Stimulated activated naive CD8-positive, alpha-beta T cell treated with anti-CD3 and anti-CD28 coated beads, Interleukin-15, Interleukin-2, amounts not matched to agents 100 ng/mL and 50 ng/mL, for 24 hours (primary cell): ENCODE data around the gene TSPAN15.
"Not testable (repeated sequence)": the region's sequence is repeated elsewhere in the genome, so short reads cannot be mapped to it uniquely, and the experiment has no call there.

Experiments used
- H3K27ac Mint-ChIP-seq: one replicate; pipeline ENCODE4 v1.8.0; 2021; ENCODE audit warnings: mild to moderate bottlenecking, mixed read lengths
- H3K27me3 Mint-ChIP-seq: one replicate; pipeline ENCODE4 v1.8.0; 2021; ENCODE audit warnings: mixed read lengths
- H3K36me3 Mint-ChIP-seq: one replicate; pipeline ENCODE4 v1.8.0; 2021; ENCODE audit warnings: low read depth, mixed read lengths
- H3K4me1 Mint-ChIP-seq: one replicate; pipeline ENCODE4 v1.8.0; 2021; ENCODE audit warnings: low read depth, mixed read lengths
- H3K4me3 Mint-ChIP-seq: one replicate; pipeline ENCODE4 v1.8.0; 2021; ENCODE audit warnings: mild to moderate bottlenecking, mixed read lengths
- H3K9me3 Mint-ChIP-seq: one replicate; pipeline ENCODE4 v1.8.0; 2021; ENCODE audit warnings: mixed read lengths

The TSPAN15 gene

DNA sequence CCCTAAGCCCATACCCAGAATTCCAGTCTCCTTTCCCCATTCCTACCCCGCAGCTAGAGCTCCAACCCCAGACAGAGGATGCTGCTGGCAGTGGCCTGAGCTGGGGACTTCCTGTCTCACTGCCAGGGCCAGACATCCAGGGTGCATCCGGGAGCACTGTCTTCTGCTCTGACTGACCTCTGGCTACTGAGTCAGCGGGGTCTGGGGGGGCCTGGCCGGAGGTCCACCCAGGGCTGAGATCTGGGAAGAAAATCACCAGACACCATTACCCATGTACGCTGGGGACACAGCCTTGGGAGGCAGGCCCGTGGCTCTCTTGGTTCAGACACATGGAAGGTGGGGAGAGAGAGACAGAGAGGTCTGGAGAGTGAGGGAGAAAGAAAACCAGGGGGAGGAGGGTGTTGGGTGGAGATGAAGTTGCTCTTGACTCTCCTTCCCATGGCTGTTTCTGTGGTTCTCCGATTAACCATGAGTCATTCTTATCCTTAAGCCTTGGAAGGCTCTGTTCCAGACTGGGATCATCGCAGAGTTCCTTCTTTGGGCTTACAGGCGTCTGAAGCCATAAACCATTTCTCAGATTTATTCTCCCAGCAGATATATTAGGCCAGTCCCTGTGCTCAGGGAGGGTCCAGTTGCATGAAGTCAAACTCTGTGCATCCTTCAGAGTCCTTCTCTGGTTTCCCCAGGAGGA, 23.6 kb downstream of the TSPAN15 start:
- Mint-ChIP-seq H3K9me3 (no peaks in the 10 kb centered on the region), H3K4me1 (no peaks in the 10 kb centered on the region), H3K4me3 (no peak overlapping the region), H3K36me3 (no peaks in the 10 kb centered on the region), H3K27me3 (no peaks in the 10 kb centered on the region), H3K27ac (no peak overlapping the region)

- no peak overlapping the region for H3K4me3 Mint-ChIP-seq
- no peaks in the 10 kb centered on the region for H3K9me3 Mint-ChIP-seq
- no peaks in the 10 kb centered on the region for H3K27me3 Mint-ChIP-seq
- no peaks in the 10 kb centered on the region for H3K4me1 Mint-ChIP-seq
- H3K36me3 Mint-ChIP-seq, result no peaks in the 10 kb centered on the region
- no peak overlapping the region for H3K27ac Mint-ChIP-seq
Observed at GRCh38 chr10:69475433-69475830, 24.2 kb downstream of the TSPAN15 start.

DNA sequence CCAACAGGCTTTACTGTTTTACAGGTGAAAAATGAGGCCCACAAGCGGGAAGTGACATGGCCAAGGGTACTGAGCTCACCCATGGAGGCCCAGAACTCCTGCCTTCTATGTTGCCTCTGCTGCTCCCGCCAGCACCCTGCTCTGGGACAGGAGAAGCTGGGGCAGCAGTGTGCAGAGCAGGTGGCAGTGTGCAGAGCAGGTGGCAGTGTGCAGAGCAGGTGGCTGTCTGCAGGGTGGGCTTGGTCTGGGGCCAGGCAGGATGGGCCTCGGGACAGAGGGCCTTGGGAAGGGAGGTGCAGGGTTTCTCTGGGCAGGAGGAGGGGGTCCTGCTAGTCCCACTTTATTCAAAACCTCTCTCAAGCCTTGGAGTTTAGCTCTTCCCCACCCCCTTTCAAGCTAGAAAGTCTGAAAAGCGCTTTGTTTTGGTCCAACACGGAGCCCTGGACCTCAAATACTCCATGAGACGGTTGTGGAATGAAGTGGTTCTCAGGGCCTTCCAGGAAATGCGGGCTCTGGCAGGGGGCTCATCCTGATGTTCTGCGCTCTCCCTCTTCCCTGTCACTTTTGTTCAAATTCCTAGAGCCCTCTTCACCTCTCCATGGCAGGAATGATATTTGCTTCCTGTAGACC, 26.8 kb downstream of the TSPAN15 start:
- Mint-ChIP-seq H3K9me3 (no peaks in the 10 kb centered on the region), H3K27ac (no peak overlapping the region), H3K27me3 (no peaks in the 10 kb centered on the region), H3K4me3 (no peak overlapping the region), H3K4me1 (no peaks in the 10 kb centered on the region), H3K36me3 (no peaks in the 10 kb centered on the region)

- Mint-ChIP-seq H3K27ac (no peak overlapping the region), H3K9me3 (no peaks in the 10 kb centered on the region), H3K4me1 (no peaks in the 10 kb centered on the region), H3K27me3 (no peaks in the 10 kb centered on the region), H3K4me3 (no peak overlapping the region), H3K36me3 (no peaks in the 10 kb centered on the region)
Observed at GRCh38 chr10:69479240-69480067, 28.2 kb downstream of the TSPAN15 start.

GRCh38 chr10:69480068-69480412, 28.8 kb downstream of the TSPAN15 start:
- Mint-ChIP-seq H3K27me3 (no peaks in the 10 kb centered on the region), H3K4me3 (no peak overlapping the region), H3K27ac (no peak overlapping the region), H3K36me3 (no peaks in the 10 kb centered on the region), H3K9me3 (no peaks in the 10 kb centered on the region), H3K4me1 (no peaks in the 10 kb centered on the region)

DNA sequence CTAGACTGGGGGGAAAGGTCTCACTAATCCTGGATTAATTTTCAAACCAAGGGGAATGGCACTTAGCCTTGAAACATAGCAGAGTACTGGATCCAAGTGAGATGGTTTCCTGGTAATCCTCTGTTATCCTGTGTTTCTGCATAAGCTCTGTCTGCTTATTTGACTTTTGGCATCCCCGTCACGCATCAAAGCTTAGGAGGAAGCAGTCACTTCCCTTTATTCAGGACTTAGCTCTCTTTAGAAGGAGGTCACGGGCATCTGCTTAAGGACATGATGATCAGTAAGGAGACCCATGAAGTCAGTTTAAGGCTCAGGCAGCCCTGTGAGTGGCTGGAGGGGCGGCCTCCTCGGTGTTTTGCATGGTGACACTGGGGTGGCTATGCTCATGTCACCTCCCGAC, 30.0 kb downstream of the TSPAN15 start:
- Mint-ChIP-seq H3K36me3 (no peaks in the 10 kb centered on the region), H3K9me3 (no peaks in the 10 kb centered on the region), H3K4me3 (no peak overlapping the region), H3K27ac (no peak overlapping the region), H3K27me3 (no peaks in the 10 kb centered on the region), H3K4me1 (no peaks in the 10 kb centered on the region)

DNA sequence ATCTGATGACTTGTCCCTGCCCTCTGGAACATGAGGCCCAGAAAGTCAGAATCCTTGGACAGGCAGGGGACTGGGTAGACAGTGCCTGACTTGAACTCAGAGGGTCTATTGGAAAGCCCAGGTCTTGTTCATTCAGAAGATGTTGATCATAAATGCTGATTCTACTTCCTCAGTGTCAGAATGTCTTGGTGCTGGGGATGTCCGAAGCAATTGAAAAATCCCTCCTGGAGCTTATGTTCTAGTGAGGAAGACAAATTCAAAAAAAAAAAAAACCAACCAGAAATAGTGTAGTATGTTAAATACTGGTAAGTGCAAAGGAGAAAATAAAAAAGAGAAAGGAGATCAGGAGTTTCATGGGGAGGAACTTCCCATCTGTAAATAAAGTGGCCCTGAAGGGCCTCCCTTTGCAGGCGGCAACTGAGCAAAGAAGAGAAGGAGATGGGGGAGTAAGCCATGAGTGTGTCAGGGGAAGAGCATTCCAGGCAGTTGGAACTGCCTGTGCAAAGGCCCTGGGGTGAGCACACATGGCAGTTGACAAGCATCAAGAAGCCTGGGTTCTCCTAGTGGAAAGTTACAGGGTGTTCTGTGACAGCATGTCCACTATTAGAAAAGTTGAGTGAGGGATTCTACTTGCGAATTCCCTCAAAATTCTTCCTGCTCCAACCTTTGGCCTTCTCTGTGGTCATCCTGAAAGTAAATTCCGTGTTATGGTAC, 30.7 kb downstream of the TSPAN15 start:
- Mint-ChIP-seq H3K4me3 (no peak overlapping the region), H3K27ac (no peak overlapping the region), H3K9me3 (no peaks in the 10 kb centered on the region), H3K27me3 (no peaks in the 10 kb centered on the region), H3K4me1 (no peaks in the 10 kb centered on the region), H3K36me3 (no peaks in the 10 kb centered on the region)

- no peak overlapping the region for H3K27ac Mint-ChIP-seq
- H3K4me3 Mint-ChIP-seq, result no peak overlapping the region
- no peaks in the 10 kb centered on the region for H3K27me3 Mint-ChIP-seq
- H3K36me3 Mint-ChIP-seq, result no peaks in the 10 kb centered on the region
- no peaks in the 10 kb centered on the region for H3K4me1 Mint-ChIP-seq
- H3K9me3 Mint-ChIP-seq, result peaks cover 9% of the 10 kb centered on the region
Observed at GRCh38 chr10:69483963-69484362, 32.7 kb downstream of the TSPAN15 start.

DNA sequence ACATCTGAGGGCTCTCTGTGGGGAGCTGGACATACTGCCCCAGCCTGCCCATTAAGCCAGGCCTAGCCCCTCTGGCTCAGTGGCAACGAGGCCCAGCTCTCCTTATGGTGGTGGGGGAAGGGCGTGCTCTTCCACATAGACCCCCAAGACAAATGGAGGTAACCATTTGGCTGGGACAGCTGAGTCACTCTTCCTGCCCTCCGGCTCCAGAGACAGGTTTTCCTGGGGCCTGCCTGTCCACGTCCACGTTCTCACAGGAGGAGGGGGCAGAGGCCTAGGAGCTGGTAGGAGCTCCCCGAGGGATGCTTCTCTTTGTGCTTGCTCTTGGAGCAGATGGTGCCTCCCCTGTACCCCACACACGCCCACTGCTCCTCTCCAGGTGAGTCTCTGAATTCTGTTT, 33.5 kb downstream of the TSPAN15 start:
- no peaks in the 10 kb centered on the region for H3K36me3 Mint-ChIP-seq
- peaks cover 9% of the 10 kb centered on the region for H3K9me3 Mint-ChIP-seq
- no peak overlapping the region for H3K27ac Mint-ChIP-seq
- H3K4me3 Mint-ChIP-seq, result no peak overlapping the region
- no peaks in the 10 kb centered on the region for H3K4me1 Mint-ChIP-seq
- H3K27me3 Mint-ChIP-seq, result no peaks in the 10 kb centered on the region

GRCh38 chr10:69486922-69487730, 35.9 kb downstream of the TSPAN15 start:
- no peak overlapping the region for H3K4me3 Mint-ChIP-seq
- H3K36me3 Mint-ChIP-seq, result no peaks in the 10 kb centered on the region
- no peaks in the 10 kb centered on the region for H3K27me3 Mint-ChIP-seq
- no peaks in the 10 kb centered on the region for H3K4me1 Mint-ChIP-seq
- no peak overlapping the region for H3K27ac Mint-ChIP-seq
- H3K9me3 Mint-ChIP-seq, result peaks cover 9% of the 10 kb centered on the region

GRCh38 chr10:69488149-69488844, 37.0 kb downstream of the TSPAN15 start:
- not testable (repeated sequence) for H3K4me1 Mint-ChIP-seq, H3K9me3 Mint-ChIP-seq, H3K4me3 Mint-ChIP-seq, H3K36me3 Mint-ChIP-seq, H3K27ac Mint-ChIP-seq, H3K27me3 Mint-ChIP-seq

DNA sequence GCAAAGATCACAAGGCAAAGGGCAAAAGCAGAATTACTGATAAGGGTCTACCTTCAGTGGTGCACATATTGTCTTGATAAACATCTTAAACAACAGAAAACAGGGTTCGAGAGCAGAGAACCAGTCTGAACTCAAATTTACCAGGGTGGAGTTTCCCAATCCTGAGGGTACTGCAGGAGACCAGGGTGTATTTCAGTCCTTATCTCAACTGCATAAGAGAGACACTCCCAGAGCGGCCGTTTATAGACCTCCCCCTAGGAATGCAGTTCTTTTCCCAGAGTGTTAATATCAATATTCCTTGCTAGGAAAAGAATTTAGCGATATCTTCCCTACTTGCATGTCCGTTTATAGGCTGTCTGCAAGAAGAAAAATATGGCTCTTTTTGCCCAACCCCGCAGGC, 37.6 kb downstream of the TSPAN15 start:
- H3K36me3 Mint-ChIP-seq, H3K9me3 Mint-ChIP-seq, H3K4me1 Mint-ChIP-seq, H3K27ac Mint-ChIP-seq, H3K27me3 Mint-ChIP-seq, H3K4me3 Mint-ChIP-seq: not testable (repeated sequence)

DNA sequence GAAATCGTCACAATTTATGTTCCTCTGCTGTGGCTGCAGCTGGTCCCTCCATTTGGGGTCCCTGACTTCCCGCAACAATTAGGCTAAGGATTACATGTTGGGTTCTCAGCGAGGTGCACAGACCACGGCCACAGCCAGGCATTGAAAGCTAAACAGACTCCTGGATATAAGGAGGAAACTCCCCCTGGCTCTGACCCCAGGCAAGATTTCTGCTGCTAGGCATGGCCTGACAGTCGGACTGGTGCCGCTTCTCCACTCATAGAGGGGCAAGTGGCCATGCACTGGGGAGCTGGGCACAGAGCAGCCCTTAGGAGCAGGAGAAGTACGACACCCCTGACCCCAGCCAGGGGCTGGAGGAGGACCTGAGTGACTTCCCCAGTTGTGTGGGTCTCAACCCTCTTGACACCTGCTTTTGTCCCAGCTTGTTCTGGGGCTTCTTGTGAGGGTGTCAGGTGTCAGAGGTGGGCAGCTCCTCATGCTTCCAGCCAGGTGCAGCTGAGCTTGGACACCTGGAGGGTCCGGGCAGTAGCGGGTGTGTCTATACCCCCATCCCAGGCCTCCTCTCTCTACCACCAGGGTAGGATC, 38.3 kb downstream of the TSPAN15 start:
- Mint-ChIP-seq H3K27me3 (no peaks in the 10 kb centered on the region), H3K36me3 (no peaks in the 10 kb centered on the region), H3K27ac (no peak overlapping the region), H3K9me3 (peaks cover 9% of the 10 kb centered on the region), H3K4me3 (no peak overlapping the region), H3K4me1 (no peaks in the 10 kb centered on the region)

- Mint-ChIP-seq H3K27me3 (no peaks in the 10 kb centered on the region), H3K27ac (no peak overlapping the region), H3K4me1 (no peaks in the 10 kb centered on the region), H3K4me3 (no peak overlapping the region), H3K36me3 (no peaks in the 10 kb centered on the region), H3K9me3 (peaks cover 9% of the 10 kb centered on the region)
Observed at GRCh38 chr10:69490876-69491275, 39.6 kb downstream of the TSPAN15 start.
